ENCODE results near the gene PAIP2B. TPM values are rescaled to one million over a fixed set of nuclear protein-coding genes. Genes with fewer than 3 reads are reported as not detected.
A peak's percentile ranks its signal among the peaks of the same experiment; 100 is the strongest.

Gene PAIP2B
- total and polyA plus RNA-seq, 10 of the 15 experiments (the other 5 are each of a cell fraction or from before 2014, with no cell fraction given), result 0.06 to 0.79 (median 0.32) TPM

DNA sequence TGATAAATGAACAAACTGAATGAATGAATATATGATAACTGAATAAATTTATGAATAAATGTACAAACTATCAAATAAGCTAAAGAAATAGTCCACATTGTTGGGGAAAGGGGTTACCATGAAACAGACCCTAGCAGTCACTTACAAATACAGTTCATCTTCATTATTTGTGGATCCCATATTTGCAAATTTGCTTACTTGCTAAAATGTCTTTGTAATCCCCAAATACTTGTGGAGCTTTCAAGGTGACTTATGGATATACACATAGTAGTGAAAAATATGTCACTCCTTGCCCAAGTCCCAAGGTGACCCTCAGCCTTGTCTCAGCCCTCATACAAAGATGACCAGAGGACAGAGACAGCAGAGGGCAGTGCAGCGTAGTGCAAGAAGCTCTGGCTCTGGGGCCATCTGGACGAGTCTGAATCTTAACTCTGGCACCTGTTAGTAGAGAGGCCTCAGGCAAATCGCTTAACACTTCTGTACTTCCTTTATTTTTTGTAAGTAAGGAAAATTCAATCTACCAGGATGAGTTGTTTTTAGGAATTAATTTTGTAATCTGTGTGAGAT, 3.1 kb downstream of the PAIP2B start:
- TF ChIP-seq SREBF2 (IDR thresholded peaks at IDR 0.05; ENCODE audit: low read length) (no peak), RAD21 (IDR thresholded peaks at IDR 0.05; ENCODE audit: insufficient read depth, low read depth, low read length) (peak; percentile 49)
- TF ChIP-seq, protein P1, sequence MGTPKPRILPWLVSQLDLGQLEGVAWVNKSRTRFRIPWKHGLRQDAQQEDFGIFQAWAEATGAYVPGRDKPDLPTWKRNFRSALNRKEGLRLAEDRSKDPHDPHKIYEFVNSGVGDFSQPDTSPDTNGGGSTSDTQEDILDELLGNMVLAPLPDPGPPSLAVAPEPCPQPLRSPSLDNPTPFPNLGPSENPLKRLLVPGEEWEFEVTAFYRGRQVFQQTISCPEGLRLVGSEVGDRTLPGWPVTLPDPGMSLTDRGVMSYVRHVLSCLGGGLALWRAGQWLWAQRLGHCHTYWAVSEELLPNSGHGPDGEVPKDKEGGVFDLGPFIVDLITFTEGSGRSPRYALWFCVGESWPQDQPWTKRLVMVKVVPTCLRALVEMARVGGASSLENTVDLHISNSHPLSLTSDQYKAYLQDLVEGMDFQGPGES (IDR thresholded peaks at IDR 0.05), result no peak
- TF ChIP-seq, protein P2, sequence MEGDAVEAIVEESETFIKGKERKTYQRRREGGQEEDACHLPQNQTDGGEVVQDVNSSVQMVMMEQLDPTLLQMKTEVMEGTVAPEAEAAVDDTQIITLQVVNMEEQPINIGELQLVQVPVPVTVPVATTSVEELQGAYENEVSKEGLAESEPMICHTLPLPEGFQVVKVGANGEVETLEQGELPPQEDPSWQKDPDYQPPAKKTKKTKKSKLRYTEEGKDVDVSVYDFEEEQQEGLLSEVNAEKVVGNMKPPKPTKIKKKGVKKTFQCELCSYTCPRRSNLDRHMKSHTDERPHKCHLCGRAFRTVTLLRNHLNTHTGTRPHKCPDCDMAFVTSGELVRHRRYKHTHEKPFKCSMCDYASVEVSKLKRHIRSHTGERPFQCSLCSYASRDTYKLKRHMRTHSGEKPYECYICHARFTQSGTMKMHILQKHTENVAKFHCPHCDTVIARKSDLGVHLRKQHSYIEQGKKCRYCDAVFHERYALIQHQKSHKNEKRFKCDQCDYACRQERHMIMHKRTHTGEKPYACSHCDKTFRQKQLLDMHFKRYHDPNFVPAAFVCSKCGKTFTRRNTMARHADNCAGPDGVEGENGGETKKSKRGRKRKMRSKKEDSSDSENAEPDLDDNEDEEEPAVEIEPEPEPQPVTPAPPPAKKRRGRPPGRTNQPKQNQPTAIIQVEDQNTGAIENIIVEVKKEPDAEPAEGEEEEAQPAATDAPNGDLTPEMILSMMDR (IDR thresholded peaks at IDR 0.05 in 2 of 3, conservative IDR thresholded peaks at IDR 0.05 in 1 of 3; ENCODE audit: control insufficient read depth in 2 of 3, extremely low read depth in 1 of 3, insufficient read depth in 1 of 3, low read depth in 3 of 3, low read length in 3 of 3), result peak; percentile 33 to 46 (median 46); a peak in 4 of 6 replicates
- H3K9me3 ChIP-seq (replicated peaks; ENCODE audit: control insufficient read depth, insufficient read depth, low read length), result no peaks in the 10 kb centered on the region
- in situ Hi-C loops (cut with MboI), result no loop called here
- no peak overlapping the region for H3K4me2 ChIP-seq (ENCODE audit: control insufficient read depth, insufficient read depth)
- no TSS peak for BruUV-seq (replicated peaks)
- H3K79me2 ChIP-seq (ENCODE audit: control insufficient read depth, insufficient read depth, low read length), result no peaks in the 10 kb centered on the region
- H3K27me3 ChIP-seq (replicated peaks in 1 of 2; ENCODE audit: control insufficient read depth in 2 of 2, insufficient read depth in 2 of 2, low read length in 1 of 2), result no peaks in the 10 kb centered on the region
- no peaks in the 10 kb centered on the region for H3K36me3 ChIP-seq (ENCODE audit: control insufficient read depth in 2 of 2, insufficient read depth in 2 of 2, low read length in 1 of 2)
- RAD21 ChIA-PET (ENCODE audit: unreplicated experiment), result no interaction called here
- no peaks in the 10 kb centered on the region; the same call in 1 of the 2 replicates for H3K4me1 ChIP-seq (ENCODE audit: control insufficient read depth, insufficient read depth, low read length)
- no peak overlapping the region for H3K4me3 ChIP-seq
- no peak overlapping the region for H2AFZ ChIP-seq (ENCODE audit: control insufficient read depth, low read depth, low read length)
- SMC1A ChIA-PET (ENCODE audit: uncharacterized antibody, unreplicated experiment), result interaction anchor here (1.5 kb wide), 2 partner anchors 12 to 19 kb away, joined by 3 to 4 read pairs; no protein-coding TSS in a partner anchor
- H3K9ac ChIP-seq (ENCODE audit: control insufficient read depth, insufficient read depth, low read length), result no peak overlapping the region
- 18% methylated on average over 3 of the region's 3 CpGs for WGBS (ENCODE audit: insufficient coverage, insufficient replicate concordance, low lambda C conversion rate, missing lambda C conversion rate)
- POLR2A ChIA-PET, result no interaction called here
- intact Hi-C loops (cut with micrococcal nuclease; ENCODE audit: unreplicated experiment), result loop anchor here (2.0 kb wide), 1 partner anchor 287 kb away; no protein-coding TSS in a partner anchor
- FAIRE-seq, result no peak
- H3K27ac ChIP-seq (ENCODE audit: control insufficient read depth, insufficient read depth), result no peak overlapping the region
- CTCF ChIA-PET, result no interaction called here
- DNase-seq (ENCODE audit: low read depth, low spot score), result no peak
- no peak for ATAC-seq
- H4K20me1 ChIP-seq (ENCODE audit: control insufficient read depth, insufficient read depth), result no peaks in the 10 kb centered on the region
